ENCODE measurements around the gene FRMD3.
A peak's percentile ranks its signal among the peaks of the same experiment; 100 is the strongest.

FRMD3 gene

DNA sequence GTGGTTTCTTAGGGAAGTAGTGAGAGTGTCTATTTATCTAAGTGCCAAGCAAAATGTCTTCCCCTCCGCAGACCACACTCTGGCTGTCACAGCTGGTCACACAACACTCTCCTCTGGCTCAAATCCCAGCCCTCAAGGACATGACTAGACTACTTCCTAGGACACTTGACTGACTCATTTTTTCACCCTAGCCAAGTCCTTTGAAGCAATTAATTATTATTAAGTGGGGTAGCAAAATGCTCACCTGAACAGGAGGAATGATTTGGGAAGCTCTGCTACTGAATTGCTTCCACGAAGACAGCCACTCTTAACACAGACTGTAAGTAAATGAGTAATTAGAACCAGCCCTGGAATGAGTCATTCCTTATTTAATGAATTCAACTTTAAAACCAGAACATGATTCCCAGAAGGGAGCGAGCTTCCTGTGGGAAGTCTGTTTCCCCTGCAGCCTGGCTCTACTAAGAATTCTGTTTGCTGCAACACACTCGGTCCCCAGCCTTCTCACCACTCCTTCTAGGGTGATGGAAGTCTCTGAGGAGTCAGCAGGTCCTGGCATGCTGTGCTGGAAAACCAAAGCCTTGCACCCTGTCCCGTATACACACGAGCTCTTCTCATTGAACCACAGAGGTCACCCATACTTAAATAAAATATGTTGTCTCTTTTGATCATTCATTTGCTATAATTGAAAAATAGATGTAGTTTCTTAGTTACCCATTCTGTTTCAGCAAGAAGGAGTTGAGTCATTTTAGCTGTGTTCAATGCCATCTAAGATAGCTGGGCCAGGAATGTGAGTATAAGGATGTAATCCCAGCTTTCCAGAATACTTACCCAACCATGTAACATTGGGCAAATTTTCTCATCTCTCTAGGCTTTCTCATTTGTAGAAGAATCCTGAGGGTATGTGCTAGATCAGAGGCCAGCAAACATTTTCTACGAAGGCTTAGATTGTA is 256.6 kb downstream of the FRMD3 start:
- DNase-seq (ENCODE audit: low spot score) = peak; percentile 100

- DNase-seq (ENCODE audit: low spot score) = no peak
Measured at GRCh38 chr9:83280790-83281189, 257.4 kb downstream of the FRMD3 start.

- peak; percentile 78 for DNase-seq (ENCODE audit: low spot score)
Measured at GRCh38 chr9:83280268-83280667, 257.9 kb downstream of the FRMD3 start.

GRCh38 chr9:83274787-83275186 is 263.4 kb downstream of the FRMD3 start:
- DNase-seq (ENCODE audit: low spot score) = no peak

DNA sequence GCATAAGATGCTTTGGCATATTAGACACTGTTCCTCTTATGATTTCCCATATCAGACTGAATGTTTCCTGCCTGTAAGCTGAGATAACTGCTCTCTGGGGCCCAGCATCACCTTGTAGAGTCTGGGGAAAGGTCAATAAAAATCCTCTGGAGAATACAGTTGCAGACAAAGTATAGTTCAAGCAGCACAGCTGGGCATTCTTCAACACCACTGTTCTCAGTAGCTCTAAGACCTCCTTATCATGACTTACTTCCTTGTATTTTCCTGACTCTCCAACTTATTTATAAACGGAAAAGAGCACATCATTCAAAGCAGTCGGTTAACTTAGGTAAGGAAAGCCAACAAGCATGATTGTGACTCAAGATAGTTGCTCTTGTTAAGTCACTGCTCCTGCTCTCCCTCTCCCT is 266.5 kb downstream of the FRMD3 start:
- no peak for DNase-seq (ENCODE audit: low spot score)

DNA sequence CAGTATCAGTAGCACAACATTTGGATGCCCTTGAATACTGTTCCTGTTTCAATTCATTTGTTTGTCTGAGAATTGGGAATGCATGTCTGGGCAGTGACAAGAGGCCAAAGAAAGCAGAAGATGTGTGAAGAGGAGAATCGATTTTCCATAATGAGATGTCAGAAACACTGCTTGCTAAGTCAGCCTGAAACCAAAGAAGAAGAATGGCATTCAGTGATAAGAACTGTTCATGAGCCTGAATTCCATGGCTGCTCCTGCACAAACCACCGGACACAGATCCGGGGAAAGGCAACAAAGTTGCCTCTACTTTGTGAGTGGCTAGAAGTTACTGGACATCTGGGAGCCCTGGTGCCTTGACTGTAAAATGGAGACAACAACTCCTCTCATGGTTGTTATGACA is 268.1 kb downstream of the FRMD3 start:
- DNase-seq (ENCODE audit: low spot score) = no peak

GRCh38 chr9:83267741-83268140 is 270.5 kb downstream of the FRMD3 start:
- DNase-seq (ENCODE audit: low spot score) = no peak

DNA sequence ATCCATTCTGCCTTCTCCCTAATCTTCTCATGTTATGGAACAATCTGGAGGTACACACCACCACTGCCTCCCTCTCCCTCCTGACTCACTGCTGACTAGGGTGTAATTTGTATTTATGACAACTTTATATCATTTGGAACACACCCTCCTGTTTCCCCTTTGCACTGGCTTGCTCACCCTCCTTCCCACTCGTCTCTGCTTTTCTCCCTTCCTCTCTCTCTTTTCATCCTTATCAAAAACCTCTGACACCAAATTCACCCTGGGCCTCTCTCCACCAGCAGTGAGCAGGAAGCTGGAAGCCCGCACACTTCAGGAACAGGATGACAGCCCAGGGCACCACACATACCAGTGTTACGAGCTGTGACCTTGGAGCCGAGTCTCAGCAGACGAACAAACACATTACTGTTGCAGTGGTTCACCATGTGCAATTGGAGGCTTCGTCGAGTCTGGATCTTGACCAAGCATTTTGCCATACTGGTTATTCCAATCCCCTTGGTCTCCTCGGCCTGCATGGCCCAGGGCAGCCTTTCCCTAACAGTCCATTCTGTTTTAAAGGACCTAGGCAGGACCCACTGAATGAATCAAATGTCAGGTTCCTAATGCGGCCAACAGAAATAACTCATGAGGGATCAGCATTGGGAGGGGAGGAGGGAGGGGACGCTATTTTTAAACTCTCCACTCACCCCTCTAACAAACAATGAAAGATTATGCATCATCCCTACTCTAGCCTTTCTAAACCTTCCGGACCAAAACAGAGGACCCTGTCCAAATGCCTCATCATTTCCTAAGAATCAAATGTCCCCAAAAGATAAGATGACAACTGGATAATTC is 271.3 kb downstream of the FRMD3 start:
- peak; percentile 80 for DNase-seq (ENCODE audit: low spot score)

DNA sequence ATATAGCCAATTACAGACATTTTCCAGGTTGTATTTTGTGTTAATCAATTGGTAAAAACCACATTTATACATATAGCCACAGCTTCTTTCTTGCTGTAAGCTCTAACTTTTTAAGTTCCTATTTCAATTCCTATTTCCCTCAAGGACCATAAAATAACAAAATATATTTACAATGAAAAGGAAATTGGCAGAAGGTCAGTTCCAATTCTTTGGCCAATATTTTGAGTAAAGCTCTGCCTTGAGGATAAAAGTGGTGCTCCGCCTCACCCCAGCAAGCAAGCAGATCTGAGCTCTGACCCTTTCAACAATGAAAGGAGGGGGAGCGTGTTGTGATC is 271.9 kb downstream of the FRMD3 start:
- DNase-seq (ENCODE audit: low spot score) = no peak

DNA sequence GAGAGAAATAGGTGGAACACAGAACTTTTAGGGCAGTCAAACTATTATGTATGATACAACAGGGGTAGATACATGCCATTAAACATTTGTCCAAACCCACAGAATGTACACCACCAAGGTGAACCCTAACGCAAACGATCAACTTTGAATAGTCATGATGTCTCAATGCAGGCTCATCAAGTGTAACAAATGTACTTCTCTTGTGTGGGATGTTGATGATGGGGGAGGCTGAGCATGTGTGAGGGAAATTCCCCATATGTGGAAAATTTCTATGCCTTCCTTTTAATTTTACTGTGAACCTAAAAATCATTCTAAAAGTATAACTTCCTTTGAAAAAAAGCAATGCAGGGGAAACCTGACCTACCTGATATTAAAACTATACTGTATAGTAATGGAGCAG is 273.9 kb downstream of the FRMD3 start:
- DNase-seq (ENCODE audit: low spot score) = no peak

GRCh38 chr9:83259558-83259957 is 278.6 kb downstream of the FRMD3 start:
- DNase-seq (ENCODE audit: low spot score) = no peak

- no peak for DNase-seq (ENCODE audit: low spot score)
Measured at GRCh38 chr9:83257937-83258891, 280.0 kb downstream of the FRMD3 start.

- no peak for DNase-seq (ENCODE audit: low spot score)
Measured at GRCh38 chr9:83247732-83248131, 290.5 kb downstream of the FRMD3 start.

GRCh38 chr9:83245979-83246659 is 292.1 kb downstream of the FRMD3 start:
- no peak for DNase-seq (ENCODE audit: low spot score)

- peak; percentile 6 for DNase-seq (ENCODE audit: low spot score)
Measured at GRCh38 chr9:83242066-83242465, 296.1 kb downstream of the FRMD3 start.

- no peak for DNase-seq (ENCODE audit: low spot score)
Measured at GRCh38 chr9:83240671-83241070, 297.5 kb downstream of the FRMD3 start.

DNA sequence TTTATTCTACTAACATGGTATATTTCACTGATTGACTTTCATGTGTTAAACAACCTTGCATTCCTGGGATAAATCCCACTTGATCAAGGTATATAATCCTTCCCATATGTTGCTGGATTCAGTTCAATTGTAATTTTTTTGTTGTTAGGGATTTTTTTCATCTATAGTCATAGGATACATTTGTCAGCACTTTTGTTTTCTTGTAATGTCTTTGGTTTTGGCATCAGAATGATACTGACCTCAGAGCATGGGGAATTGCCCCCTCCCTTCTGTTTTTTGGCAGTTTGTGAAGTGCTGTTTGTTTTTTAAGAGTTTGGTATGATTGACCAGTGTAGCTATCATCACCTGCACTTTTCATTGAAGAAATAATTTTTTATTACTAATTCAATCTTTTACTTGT is 298.5 kb downstream of the FRMD3 start:
- DNase-seq (ENCODE audit: low spot score) = no peak

- DNase-seq (ENCODE audit: low spot score) = peak; percentile 4
Measured at GRCh38 chr9:83238871-83239640, 299.1 kb downstream of the FRMD3 start.

- no peak for DNase-seq (ENCODE audit: low spot score)
Measured at GRCh38 chr9:83236029-83236696, 302.0 kb downstream of the FRMD3 start.

GRCh38 chr9:83235526-83235925 is 302.7 kb downstream of the FRMD3 start:
- no peak for DNase-seq (ENCODE audit: low spot score)

All from kidney tubule cell (primary cell).